CD4-positive, alpha-beta T cell treated with Interleukin-12 subunit alpha and Interleukin-12 subunit beta, for 1 hour (primary cell): Measurements from ENCODE around the gene WDSUB1.

Source experiments
- DNase-seq: peaks from one replicate; pipeline ENCODE4 v3.0.0-alpha.2; 2020

The WDSUB1 gene

DNA sequence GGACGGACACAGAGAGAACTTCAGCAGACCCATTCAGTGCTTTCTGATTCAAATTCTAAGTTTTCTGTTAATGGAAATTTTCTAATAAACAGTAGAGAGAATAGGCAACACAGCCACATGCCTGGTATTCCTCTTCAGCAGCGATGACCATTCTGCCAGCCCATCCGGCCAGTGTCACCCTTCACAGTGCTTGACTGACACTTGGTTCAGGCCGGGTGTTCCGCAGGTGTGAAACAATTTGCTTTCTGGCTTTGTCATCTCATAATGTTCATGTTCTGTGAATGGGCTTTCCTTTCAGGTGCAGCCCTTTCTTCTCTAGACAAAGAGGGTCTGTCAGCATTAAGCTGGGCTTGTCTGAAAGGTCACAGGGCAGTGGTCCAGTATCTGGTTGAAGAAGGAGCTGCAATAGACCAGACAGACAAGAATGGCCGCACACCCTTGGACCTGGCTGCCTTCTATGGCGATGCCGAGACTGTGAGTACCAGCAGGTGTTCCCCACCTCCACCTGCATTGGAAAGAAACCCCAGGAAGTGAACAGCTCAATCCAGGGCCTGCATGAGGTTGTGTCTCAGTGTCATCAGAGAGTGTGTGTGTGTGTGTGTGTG lies 67.0 kb downstream of the WDSUB1 start:
- DNase-seq = no peak

DNA sequence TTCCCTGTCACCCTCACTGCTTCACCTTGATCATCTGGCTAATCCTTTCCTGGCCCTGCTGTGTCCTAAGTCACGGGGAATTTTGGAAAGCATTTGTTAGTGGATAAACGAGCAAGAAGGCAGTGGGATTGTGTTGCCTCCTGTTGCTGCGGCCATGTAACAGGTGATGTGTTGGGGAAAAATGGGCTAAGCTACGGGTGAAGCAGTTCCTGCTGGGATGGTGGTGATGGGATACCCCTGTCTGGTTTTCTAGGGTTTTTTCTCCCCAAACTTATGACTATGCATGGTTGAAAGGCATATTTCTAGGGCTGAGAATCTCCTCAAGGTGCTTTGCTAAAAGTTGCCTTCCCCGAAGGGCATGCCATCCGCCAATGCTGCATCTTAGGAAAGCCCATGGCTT lies 68.1 kb downstream of the WDSUB1 start:
- DNase-seq = no peak

DNA sequence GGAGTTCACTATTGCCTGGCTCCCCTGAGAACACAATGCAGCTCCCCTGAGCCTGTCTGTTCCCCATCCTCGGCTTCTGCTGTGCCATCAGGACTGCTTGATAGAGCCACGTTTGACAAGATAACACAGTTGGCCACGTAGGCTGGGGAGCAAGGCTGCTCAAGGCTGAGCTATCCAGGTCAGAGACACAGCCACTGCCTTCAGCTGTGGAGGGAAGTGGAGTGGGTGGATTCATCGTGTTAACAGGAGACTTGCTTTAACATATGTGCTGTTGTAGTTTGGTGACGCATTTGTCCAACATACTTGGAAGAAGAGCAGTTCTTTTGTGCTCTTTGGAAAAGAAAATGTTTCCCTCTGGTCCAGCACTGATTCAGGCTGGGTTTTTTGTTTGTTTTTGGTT lies 68.8 kb downstream of the WDSUB1 start:
- no peak for DNase-seq

DNA sequence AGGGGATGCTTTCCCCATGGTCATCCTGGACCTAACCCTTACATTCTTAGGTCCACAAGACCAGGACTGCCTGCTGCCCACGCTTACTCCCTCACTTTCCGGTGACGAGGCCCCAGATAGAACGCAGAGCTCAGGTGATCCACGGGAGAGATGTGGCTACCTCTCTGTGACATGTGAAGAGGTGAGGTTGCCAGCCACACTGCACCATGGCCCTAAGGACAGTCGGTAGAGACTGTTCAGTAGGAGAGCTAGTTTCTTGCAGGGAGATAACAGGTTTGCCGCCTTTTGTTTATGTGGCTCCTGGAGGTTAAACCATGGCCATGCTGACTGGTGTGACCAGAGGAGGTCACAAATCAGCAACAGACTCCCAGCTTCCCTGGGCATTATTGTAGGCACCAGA lies 71.4 kb downstream of the WDSUB1 start:
- DNase-seq = no peak

DNA sequence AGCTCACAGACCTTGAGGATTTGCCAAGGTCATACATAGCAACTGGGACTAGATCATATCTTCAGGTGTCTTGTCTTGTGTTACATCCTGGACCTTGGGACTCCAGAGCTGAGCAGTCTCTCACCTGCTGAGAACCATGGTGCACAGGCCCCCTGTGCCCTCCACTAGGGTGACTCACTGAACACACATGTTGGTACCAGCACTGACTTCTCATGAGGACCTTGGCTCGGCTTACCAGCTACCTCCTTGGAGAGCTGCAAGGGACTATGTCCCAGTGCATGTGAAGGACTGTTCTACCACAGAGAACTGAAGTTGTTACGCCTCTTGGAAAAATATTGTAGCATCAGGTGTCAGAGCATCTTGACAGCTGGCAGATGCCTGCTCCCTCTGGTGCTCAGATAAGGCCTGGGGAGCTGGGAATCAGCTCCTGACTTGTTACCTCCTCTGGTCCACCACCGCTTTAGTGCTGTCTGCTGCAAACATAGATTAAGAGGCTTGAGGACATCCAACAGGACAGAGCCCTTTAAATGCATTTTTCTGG lies 72.1 kb downstream of the WDSUB1 start:
- DNase-seq = no peak

DNA sequence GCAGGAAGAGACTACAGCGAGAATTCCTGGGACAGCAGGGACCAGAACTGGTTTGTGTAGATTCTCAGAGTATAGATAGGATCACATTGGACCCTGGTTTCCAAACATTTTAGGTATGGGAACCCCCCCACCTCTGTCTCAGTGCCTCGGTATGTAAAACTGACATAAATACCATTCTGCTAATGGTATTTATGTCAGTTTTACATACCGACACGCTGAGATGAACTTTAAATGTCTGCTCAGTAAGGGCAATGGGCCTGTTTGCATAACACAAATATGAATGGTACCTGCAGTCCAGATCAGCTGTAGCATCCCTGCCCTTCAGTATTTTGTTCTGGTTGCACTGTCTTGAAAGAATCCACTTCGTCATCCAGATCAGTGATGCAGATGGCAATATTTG lies 73.2 kb downstream of the WDSUB1 start:
- DNase-seq = no peak

DNA sequence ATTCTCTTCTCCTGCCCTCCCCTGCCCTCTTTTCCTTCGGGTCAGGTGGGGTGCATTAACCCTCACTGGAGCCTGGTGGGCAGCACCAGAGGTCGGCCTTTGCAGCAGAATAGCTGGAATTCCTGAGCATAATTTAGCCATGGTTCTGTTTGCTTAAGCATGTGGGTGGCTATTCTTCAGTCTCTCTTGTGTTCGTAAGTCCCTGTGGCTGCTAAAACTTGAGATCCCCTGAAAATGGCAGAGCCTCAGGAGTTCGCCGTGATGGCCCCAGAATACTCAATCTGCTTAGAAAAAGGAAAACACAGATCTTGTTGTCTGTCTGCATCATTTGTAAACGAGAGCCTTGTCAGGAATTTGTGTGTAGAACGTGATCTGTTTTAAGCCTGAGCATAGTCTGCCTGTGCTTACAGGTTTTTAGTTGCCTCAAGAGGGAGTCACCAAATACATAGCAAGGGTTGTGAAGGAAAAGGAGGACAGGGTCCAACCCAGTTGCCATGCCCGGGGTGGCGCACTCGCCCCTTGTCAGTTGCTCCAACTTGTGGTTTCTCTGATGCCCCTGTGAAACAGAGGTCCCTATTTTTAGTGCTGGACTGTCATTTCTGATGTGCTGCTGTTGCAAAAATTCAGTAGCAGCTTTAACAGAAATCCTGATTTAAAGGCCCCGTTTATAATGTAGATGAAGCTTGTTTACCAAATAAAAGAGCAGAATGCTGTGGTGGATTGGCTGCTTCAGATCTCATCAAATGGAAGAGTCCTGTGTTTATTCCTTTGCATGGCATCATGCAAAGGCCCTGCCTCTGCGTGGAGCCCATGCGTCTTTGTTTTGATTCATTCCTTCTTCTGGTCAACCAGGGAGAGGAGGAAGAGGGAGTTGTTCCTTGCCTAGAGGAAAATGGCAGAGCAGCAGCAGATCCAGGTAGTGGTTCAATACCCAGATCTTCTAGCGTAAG lies 74.8 kb downstream of the WDSUB1 start:
- DNase-seq = no peak

DNA sequence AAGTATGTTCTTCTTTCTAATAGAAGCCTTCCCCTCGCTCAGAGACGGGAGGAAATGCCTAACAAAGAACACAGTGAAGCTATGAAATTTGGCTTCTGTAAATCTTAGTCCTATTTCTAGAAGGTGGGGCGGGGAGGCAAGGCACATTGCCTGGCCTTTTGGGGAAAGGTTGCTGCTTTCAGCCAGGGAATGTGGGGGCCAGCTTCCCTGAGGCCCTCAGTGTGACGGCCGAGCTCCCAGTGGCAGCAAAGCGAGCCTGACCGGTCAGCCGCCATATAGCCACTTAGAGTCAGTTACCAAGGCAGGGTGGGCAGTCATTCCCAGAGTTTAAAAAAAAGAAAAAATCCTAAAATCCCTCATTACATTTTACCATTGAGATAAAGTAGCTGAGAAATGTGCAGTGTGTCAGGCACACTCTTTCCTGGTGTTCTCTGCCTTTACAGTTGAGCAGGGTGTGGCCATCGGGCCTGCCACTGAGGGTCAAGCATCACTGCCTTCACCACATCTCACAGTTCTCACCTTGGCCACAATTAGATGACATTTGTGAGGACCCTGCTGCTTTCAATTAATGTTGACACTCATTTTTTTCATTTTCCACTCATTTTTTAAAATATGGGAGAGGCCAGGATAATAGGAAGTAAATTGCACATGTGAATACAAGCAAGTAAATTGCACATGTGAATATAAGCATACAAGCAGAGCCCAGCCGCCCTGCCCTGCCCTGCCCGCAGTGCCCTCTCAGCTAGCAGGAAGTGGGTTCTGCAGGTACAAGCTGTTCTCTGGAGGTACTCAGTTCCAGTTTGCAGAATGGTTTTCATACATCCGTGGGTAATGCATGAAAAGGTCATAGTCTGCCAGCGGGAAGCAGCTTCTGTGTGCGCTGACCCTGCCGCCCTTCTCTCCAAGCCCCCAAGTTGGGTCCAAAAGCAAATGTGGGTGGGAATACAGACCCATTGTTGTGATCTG lies 76.9 kb downstream of the WDSUB1 start:
- DNase-seq = peak; percentile 53

DNA sequence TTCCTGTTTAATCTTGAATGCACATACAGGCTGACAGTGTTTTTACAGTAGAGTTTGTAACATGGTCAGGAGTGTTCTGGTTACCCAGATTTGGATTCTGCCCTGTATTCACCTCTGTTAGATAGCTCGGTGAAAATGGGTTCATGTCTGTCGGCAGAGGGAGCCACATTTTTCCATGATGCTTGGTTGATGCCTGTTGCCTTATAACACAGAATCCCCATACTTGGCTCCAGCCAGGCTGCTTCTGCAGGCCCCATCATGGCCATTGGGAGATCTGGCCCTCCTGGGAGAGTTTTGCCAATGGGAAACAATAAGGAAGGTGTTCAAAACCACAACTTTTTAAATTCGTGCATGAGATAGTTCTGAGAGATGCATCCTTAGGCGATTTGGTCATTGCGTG lies 78.1 kb downstream of the WDSUB1 start:
- DNase-seq = no peak

DNA sequence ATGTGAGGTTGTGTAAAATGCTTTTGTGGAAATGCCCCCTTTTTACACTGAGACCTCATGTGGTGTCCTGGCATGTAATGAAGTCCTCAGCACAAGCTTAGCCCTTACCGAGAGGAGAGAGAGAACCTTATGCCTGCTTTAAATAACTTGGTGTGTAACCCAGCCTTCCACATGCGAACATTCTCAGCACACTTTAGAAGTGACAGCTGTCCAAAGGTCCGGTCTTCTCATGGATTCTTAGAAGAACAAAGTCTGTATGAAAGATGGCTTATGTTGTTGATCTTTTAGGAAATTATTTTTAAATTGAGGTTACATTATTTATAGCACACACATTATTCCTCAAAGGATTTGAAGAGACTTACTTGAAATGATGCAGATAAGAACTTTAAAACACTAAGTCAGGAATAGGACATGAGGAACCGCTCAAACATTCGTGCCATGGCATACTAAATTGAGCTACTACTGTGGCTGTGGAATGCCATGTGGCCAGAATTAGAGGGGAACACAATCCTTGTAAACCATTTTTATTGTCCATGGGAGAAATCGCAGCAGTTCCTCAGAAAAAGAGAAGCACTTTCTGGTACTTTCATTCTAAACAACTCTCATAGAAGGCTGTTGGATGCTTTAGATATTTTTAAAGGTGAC lies 79.6 kb downstream of the WDSUB1 start:
- DNase-seq = no peak

DNA sequence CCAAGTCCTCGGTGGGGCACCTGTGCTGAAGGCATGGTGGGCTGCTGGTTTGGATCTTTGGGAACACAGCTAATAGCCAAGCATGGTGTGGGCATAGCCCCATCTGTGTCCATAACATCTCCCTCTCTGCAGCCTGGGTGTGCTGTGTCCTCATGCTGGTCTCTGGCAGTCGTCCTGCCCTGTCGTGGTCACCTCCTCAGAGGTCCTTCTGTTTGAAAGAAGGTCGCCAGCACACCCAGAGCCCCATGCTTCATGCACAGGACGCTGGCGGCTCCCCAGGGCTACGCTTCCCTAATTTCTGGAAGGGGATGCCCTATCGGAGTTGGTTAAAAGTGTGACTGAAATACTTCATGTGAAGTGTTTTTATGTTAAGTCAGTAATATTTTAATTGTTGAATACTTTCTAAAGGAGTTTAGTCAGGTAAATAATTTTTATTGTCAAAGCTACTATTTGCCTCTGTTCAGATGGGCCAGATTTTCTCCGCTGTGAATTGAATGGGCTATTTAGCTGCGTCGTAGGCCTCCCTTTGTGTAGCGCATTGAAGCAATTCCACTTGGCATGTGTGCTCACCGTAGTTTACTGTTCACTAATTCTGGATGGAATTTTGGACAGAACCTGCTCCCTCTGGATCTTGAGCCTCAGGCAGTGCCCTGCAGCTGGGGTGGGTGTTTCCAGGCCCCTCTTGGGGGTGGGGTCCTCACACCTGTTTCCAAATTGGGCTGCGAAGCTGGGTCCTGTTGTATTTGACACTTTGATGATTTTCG lies 81.9 kb downstream of the WDSUB1 start:
- no peak for DNase-seq

DNA sequence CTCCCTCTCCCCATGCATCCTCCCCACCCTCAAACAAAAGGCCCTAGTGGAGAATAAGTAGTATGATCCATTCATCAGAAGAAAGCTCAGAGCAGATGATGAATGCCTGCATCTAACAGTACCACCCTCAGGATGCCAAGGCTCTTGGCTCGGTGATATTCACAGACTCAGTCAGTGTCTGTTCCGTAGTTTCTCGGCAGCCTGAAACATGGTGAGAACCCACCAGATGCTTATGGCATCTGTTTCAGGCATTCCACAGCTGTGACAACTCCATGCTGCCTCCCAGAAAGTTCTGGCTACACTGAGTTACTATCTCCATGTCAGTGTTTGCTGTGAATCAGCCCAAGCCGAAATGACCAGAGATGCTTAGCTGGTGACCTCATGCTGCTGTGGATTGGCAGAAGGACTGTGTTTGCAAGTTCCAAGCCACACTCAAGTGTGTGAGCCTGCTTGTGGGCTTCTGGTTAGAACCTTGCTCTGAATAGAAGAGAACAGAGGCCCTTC lies 83.9 kb downstream of the WDSUB1 start:
- no peak for DNase-seq

DNA sequence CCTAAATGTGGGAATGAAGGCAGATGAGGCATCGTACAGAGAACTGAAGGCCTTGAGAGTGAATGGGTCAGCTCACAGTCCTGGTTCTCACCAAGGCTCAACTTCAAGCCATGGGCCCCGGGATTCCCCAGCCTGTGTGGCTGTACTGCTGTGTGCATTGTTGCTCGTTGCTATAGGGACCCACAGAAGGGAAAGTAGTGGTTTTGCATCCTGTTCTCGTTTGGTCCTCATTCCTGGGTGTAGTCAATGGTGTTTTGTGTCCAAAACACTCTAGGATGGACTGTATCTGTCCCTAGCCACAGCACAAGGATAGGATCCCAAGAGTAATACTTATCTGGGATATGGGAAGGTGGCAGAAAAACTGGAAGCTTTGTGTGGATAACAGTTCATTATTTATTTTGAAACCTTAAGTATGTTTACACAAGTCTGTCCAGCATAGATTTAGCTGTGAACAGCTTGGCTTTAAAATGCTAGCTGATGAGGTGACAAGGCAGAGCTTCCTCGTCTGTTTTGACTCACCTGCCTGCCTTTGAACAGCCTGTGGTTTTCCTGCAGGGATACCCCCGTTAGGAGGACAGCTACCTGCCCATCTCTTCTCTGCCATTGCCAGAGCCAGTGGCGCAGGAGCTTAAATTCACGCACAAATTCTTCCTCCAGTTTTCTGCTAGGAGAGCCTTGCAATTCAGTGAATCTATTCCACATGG lies 85.0 kb downstream of the WDSUB1 start:
- peak; percentile 55 for DNase-seq

DNA sequence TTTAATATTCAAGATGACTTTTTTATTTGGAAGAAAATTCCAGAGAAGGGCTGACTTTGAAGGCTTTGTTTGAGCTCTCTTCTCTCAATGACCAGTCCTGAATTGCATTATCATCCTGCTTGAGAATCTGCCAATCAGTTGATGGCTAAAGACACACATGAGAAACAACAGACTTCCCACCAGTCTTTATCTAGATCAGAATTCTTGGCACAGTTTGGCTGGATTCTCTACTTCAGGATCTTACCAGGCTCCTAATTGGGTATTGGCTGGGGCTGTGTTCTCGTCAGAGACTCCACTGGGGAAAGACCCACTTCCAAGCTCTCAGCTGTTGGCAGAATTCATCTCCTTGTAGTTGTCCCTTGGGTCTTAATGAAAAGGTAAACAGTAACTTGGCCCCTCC lies 86.0 kb downstream of the WDSUB1 start:
- no peak for DNase-seq

DNA sequence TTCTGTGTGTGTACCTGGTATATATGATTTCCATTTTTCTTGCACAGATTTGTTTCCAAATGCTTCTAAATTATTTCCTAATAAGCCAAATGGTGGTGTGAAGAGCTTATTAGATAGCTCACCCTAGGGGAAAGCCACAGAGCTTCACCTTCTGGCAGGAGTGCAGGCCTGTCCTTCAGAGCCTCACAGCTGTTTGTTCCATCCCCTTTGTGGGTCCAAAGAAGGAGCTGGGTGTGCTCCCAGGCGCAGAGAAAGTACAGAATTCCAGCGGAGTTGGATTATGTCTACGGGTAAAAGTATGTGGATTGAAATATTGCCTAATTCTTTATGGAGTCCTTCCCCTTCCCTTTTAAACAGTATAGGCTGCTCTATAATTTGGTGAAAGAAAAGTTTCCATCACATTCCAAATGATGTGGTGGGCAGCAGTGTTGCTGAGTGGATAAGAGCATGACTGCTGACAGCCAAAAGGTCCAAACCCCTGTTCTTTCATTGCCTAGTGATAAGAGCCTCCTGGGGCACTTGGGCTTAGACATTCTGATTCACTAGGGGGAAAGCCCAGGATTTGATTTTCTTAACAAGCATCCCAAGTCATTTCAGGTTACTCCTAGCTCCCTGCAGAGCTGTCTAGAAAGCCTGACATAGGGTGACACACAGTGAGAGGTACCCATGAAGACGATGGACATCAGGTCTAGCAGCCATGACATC lies 86.6 kb downstream of the WDSUB1 start:
- DNase-seq = no peak

DNA sequence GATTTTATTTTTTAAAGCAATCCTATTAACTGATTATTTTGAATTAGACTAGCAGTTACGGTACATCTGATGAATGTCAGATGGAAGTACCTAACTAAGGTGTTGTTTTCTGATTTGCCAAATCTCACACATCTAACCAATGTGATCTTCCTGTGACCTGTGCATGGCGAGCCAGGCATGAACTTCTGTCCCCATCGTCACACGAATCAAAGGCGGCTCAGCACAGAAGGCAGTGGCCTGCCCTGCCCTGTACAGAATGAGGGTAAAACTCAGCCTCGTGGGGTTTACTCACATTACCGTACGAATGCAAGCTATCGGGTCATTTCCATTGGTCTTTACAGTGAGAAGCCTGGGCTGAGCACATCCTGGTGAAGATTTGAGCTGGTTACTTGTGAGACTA lies 87.3 kb downstream of the WDSUB1 start:
- DNase-seq = no peak

DNA sequence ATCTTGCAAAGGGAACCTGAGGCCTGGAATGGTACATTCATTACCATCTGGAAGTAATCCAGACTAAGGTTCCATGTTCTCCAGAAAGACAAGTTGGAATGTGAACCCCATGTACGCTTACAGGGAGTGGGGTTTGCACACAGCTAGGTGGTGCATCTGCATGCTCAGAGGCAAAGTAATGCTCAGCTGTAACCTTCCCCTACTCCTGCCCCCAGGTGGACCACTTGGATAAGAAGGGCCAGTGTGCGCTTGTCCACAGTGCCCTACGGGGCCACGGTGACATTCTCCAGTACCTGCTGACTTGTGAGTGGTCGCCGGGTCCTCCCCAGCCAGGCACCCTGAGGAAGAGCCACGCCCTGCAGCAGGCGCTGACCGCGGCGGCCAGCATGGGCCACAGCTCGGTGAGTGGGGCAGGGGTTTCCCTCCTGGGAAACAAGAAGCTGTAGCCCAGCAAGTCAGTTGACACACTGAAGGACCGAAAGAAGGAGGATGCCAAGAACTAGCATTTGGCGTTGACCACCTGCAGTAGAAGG lies 90.0 kb downstream of the WDSUB1 start:
- DNase-seq = no peak

DNA sequence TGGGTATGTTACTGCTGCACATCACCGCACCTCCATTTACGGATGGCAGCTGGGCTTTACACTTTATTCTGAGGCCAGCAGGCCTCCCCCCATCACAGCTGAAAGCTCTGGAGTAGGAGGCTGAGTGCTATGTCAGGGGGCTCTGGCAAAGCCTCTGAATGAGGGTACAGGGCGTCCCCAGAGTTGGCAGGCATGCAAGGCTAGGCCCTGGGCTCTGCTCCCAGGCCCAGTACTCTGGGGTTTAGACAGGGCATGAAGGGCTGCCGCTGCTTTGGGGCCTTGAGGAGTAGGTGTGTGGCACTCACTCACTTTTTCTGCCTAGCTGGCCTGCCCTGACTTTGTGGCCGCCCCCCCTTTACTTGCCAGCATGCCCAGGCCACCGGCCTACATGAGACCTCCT lies 90.8 kb downstream of the WDSUB1 start:
- DNase-seq = no peak

DNA sequence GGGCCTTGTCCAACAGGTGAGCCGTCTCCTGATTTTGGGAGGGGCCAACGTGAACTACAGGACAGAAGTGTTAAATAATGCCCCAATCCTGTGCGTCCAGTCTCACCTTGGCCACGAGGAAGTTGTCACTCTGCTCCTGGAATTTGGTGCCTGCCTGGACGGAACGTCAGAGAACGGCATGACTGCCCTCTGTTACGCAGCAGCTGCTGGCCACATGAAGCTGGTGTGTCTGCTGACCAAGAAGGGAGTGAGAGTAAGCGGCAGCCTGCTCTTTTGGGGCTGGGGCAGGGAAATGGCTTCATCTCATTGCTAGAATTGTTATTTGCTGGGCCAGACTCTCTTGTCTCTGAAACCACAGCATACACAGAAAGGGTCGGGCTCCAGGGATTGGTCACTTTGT lies 92.3 kb downstream of the WDSUB1 start:
- DNase-seq = no peak

DNA sequence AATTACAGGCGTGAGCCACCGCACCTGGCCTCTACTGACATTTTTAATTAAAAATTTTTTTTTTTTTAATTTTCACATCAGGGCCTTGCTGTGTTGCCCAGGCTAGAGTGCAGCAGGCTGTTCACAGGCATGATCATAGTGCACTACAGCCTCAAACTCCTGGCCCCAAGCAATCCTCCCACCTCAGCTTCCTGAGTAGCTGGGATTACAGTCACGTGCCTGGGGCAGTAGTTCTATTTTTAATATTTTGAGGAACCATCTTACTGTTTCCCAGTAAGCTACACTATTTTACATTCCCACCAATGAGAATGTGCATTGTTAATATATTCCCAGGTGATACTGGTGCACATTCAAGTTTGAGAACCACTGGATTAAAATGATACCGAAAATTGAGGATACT lies 92.7 kb downstream of the WDSUB1 start:
- DNase-seq = no peak
